Esophagus squamous epithelium (tissue), 4 donors: ENCODE results near the gene POLRMT.

Source experiments
- POLR2A ChIP-seq, 4 donors: fragments of 450-650 bp; IDR thresholded peaks; one replicate each; pipeline ENCODE4 v1.6.1; 2017; ENCODE audit warnings: antibody characterized with exemption in 4 of 4, mild to moderate bottlenecking in 4 of 4, moderate library complexity in 3 of 4
- TF ChIP-seq, protein P1 (sequence below), 6 experiments: fragments of 450-650 bp in 4 of 6; fragments of 200-600 bp in 2 of 6; sonication (generic) in 2 of 6; IDR thresholded peaks; one replicate each; pipeline ENCODE4 v1.5.1; 2016 to 2019; ENCODE audit warnings: antibody characterized with exemption in 6 of 6, mild to moderate bottlenecking in 4 of 6, moderate library complexity in 4 of 6

DNA sequence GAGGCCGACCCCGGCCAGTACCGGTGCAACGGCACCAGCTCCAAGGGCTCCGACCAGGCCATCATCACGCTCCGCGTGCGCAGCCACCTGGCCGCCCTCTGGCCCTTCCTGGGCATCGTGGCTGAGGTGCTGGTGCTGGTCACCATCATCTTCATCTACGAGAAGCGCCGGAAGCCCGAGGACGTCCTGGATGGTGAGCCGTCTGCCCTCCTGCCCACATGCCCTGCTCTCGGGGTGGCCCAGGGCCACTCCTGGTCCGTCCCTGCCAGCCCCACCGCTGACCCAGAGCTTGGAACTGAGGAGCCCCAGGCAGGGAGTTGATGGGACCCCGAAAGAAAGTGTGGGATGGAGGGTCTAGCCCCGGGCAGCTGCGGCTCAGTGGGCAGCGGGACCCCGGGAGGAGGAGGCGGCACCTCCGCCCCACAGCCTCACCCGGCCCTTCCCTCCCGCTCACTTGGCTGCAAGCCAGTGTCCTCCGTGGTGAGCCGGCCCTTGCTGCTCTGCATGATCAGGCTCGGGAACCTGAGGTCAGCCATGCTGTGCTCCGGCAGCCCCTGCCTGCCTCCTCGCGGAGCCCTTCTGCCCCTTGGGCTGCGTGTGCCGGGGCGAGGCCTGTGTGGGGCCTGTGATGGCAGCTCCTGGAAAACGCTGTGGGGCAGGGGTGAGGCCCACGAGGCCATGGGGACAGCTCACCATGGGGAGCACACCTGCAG is 51.8 kb downstream of the POLRMT start:
- TF ChIP-seq, protein P1, sequence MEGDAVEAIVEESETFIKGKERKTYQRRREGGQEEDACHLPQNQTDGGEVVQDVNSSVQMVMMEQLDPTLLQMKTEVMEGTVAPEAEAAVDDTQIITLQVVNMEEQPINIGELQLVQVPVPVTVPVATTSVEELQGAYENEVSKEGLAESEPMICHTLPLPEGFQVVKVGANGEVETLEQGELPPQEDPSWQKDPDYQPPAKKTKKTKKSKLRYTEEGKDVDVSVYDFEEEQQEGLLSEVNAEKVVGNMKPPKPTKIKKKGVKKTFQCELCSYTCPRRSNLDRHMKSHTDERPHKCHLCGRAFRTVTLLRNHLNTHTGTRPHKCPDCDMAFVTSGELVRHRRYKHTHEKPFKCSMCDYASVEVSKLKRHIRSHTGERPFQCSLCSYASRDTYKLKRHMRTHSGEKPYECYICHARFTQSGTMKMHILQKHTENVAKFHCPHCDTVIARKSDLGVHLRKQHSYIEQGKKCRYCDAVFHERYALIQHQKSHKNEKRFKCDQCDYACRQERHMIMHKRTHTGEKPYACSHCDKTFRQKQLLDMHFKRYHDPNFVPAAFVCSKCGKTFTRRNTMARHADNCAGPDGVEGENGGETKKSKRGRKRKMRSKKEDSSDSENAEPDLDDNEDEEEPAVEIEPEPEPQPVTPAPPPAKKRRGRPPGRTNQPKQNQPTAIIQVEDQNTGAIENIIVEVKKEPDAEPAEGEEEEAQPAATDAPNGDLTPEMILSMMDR (IDR thresholded peaks at IDR 0.05) = no peak
- TF ChIP-seq POLR2A (IDR thresholded peaks at IDR 0.05) = no peak
